Measurements from ENCODE around the gene GPC6.

The GPC6 gene

DNA sequence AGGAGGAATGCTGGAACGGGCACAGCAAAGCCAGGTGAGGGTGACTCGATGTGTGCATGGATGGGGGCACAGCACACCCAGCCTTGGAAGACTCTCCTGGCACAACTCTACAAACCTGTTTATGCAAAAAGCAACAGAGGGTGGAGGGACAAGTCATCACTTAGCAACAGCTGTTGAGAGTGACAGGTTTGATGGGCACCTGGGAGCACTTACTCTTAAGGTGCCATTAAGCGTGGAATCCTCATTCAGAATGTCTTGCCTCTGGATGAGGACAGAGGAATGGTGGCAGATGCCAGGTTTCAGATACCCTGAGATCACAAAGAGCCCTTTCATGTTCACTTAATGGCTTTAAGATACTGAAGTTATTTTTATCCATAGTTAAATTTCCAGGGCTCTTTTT, 1155.9 kb downstream of the GPC6 start:
- no peak for DNase-seq (ENCODE audit: extremely low spot score)
- CTCF ChIA-PET, result no interaction called here
- POLR2A ChIA-PET, result no interaction called here
- TF ChIP-seq, protein P1, sequence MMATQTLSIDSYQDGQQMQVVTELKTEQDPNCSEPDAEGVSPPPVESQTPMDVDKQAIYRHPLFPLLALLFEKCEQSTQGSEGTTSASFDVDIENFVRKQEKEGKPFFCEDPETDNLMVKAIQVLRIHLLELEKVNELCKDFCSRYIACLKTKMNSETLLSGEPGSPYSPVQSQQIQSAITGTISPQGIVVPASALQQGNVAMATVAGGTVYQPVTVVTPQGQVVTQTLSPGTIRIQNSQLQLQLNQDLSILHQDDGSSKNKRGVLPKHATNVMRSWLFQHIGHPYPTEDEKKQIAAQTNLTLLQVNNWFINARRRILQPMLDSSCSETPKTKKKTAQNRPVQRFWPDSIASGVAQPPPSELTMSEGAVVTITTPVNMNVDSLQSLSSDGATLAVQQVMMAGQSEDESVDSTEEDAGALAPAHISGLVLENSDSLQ (IDR thresholded peaks at IDR 0.05), result peak; percentile 79
- no peak for TF ChIP-seq HDGF (IDR thresholded peaks at IDR 0.05; ENCODE audit: borderline replicate concordance)
- TF ChIP-seq ELF4 (IDR thresholded peaks at IDR 0.05), result no peak

DNA sequence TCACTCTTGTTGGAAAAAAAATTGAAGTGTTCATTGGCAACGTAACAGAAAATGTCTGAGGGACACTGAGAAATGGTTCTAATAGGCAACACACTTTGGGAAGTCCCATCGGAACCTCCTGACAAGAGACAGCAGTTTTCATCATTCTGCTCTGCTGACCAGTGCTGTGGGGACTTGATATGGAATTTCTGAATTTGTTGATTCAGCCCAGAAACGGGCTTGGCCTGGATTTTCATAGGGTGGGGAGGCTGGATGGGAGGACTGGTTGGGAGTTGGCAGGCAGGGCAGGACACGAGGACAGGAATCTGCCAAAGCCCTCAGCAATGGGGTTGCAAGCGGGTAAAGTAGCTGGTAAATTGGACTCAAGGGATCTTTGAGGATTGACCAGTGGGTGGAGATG, 1156.4 kb downstream of the GPC6 start:
- ChIA-PET POLR2A (no interaction called here), CTCF (no interaction called here)

DNA sequence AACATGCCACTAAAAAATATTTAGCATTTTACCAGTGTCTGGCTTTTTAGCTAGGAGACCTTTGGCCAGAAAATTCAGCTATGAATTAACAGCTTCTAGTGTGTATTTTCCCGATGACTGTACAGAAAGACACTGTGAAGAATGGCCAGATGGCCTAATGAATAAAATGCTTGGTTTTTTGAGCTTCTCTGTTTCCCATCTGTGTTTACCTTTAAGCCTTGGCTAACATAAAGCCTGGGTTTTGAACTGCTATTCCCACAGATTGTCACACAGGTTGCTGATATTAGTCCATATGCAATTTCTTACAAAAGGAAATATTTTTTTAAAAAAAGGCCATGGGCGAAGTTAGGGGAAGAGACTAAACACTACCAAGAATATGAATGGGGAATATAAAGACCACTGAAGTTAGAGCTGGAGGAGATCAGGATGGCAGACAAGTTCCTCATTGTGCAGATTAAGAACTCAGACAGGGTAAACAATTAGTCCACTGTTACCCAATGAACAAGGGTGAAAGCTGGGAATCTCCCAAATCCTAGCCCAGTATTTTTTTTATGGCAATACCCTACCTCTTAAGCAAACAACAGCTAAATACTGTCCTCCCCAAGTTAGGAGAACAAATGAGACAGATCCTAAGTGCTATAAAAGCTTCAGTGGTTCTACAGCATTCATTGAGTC, 1157.8 kb downstream of the GPC6 start:
- ChIA-PET POLR2A (no interaction called here), CTCF (interaction anchor here (0.7 kb wide), 1 partner anchor 36 kb away, joined by 5 read pairs; no protein-coding TSS in a partner anchor)
- TF ChIP-seq LEF1 (IDR thresholded peaks at IDR 0.05; ENCODE audit: borderline replicate concordance), result no peak
- TF ChIP-seq SP1 (IDR thresholded peaks at IDR 0.05), result no peak
- no peak for TF ChIP-seq SUZ12 (IDR thresholded peaks at IDR 0.05)
- no peak for TF ChIP-seq TARDBP (IDR thresholded peaks at IDR 0.05)
- TF ChIP-seq ARNT (IDR thresholded peaks at IDR 0.05), result no peak
- no peak for TF ChIP-seq FOXA1 (IDR thresholded peaks at IDR 0.05)
- TF ChIP-seq FOXK2 (IDR thresholded peaks at IDR 0.05), result no peak
- no peak for TF ChIP-seq ZNF384 (IDR thresholded peaks at IDR 0.05)
- no peak for TF ChIP-seq BHLHE40 (IDR thresholded peaks at IDR 0.05; ENCODE audit: borderline replicate concordance)
- no peak for TF ChIP-seq CTBP1 (IDR thresholded peaks at IDR 0.05; ENCODE audit: borderline replicate concordance)
- TF ChIP-seq HDGF (IDR thresholded peaks at IDR 0.05; ENCODE audit: borderline replicate concordance), result no peak
- no peak for TF ChIP-seq NFRKB (IDR thresholded peaks at IDR 0.05)
- no peak for TF ChIP-seq FOXM1 (IDR thresholded peaks at IDR 0.05; ENCODE audit: borderline replicate concordance)
- TF ChIP-seq, protein P1 (IDR thresholded peaks at IDR 0.05), result no peak
- TF ChIP-seq ELF4 (IDR thresholded peaks at IDR 0.05), result no peak
- no peak for TF ChIP-seq L3MBTL2 (conservative IDR thresholded peaks at IDR 0.05)
- no peak for DNase-seq (ENCODE audit: extremely low spot score)

More for the DNA sequence above, 1156.4 kb downstream of the GPC6 start:
- TF ChIP-seq CTBP1 (IDR thresholded peaks at IDR 0.05; ENCODE audit: borderline replicate concordance) (no peak), SP1 (IDR thresholded peaks at IDR 0.05) (no peak), L3MBTL2 (conservative IDR thresholded peaks at IDR 0.05) (no peak), FOXK2 (IDR thresholded peaks at IDR 0.05) (no peak), ZNF384 (IDR thresholded peaks at IDR 0.05) (no peak), NFRKB (IDR thresholded peaks at IDR 0.05) (no peak), ELF4 (IDR thresholded peaks at IDR 0.05) (no peak), ARNT (IDR thresholded peaks at IDR 0.05) (no peak), LEF1 (IDR thresholded peaks at IDR 0.05; ENCODE audit: borderline replicate concordance) (no peak), FOXA1 (IDR thresholded peaks at IDR 0.05) (no peak), FOXM1 (IDR thresholded peaks at IDR 0.05; ENCODE audit: borderline replicate concordance) (no peak)
- TF ChIP-seq, protein P1 (IDR thresholded peaks at IDR 0.05), result no peak
- DNase-seq (ENCODE audit: extremely low spot score), result no peak

DNA sequence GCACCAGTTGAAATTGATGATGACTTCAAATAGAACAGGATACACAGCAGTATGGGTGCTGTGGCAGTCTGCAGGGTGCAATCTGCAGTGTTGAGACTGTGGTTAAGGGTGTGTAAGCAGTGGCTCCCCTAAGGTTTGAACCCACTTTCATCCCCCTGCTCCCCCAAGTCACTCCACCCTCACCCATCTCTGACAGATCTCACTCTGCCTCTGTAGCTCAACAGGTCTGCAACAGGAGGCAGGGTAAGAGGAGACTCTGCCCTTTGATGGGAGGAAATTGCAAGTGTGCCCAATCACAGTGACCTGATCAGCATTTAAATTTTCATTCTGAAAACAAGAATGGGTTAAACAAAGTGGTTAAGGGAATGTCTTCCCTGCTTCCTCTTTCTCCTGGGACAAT, 1160.4 kb downstream of the GPC6 start:
- TF ChIP-seq FOXA1 (IDR thresholded peaks at IDR 0.05) (no peak), HDGF (IDR thresholded peaks at IDR 0.05; ENCODE audit: borderline replicate concordance) (no peak), SUZ12 (IDR thresholded peaks at IDR 0.05) (no peak), TARDBP (IDR thresholded peaks at IDR 0.05) (no peak), SP1 (IDR thresholded peaks at IDR 0.05) (no peak), CTBP1 (IDR thresholded peaks at IDR 0.05; ENCODE audit: borderline replicate concordance) (no peak), LEF1 (IDR thresholded peaks at IDR 0.05; ENCODE audit: borderline replicate concordance) (no peak), ELF4 (IDR thresholded peaks at IDR 0.05) (no peak), BHLHE40 (IDR thresholded peaks at IDR 0.05; ENCODE audit: borderline replicate concordance) (no peak), L3MBTL2 (conservative IDR thresholded peaks at IDR 0.05) (no peak), ZNF384 (IDR thresholded peaks at IDR 0.05) (no peak), NFRKB (IDR thresholded peaks at IDR 0.05) (no peak), ARNT (IDR thresholded peaks at IDR 0.05) (no peak), FOXM1 (IDR thresholded peaks at IDR 0.05; ENCODE audit: borderline replicate concordance) (no peak), FOXK2 (IDR thresholded peaks at IDR 0.05) (no peak)
- TF ChIP-seq, protein P1 (IDR thresholded peaks at IDR 0.05), result no peak
- POLR2A ChIA-PET, result no interaction called here
- CTCF ChIA-PET, result interaction anchor here (0.6 to 0.7 kb wide), 2 partner anchors 9 to 46 kb away, joined by 3 read pairs; no protein-coding TSS in a partner anchor
- DNase-seq (ENCODE audit: extremely low spot score), result no peak

DNA sequence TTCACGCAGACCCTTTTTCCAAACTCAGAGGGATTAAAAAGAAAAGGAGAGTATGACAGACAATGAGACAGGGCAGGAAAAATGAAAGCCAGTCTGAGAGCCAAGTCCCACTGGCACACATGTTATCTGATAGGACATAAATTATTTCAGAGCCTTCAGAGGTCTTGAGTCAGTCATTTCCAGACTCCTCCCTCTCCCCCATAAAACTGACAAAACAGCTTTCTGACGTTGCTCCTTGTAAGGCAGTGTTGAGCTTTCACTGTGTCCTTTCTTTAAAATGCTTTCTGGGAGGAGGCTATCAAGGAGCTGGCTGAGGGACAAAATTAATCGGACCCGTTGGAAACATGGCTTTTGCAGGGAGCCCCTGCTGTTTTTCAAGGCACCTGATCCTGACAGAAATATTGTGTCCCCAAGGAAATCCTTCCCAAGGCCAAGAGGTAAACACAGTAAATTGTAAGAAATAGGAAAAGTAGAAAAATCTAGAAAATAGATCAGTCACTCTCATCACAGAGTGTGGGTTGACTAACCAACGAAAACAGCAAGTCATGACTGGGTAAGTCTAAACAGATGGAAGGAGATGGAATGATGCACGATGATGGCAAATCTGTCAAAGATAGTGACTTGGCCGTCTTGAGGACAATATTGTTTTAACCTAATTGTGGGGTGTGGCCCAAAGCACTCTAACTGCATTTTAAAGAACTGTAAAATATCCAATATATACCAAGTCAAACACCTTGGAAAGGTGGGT, 1163.2 kb downstream of the GPC6 start:
- ChIA-PET CTCF (interaction anchor here (1.6 to 2.2 kb wide), 2 partner anchors 26 to 46 kb away, joined by 4 to 11 read pairs; no protein-coding TSS in a partner anchor), POLR2A (interaction anchor here (1.2 to 1.5 kb wide), 2 partner anchors 159 to 206 kb away, joined by 4 read pairs; partner anchors contain the start of gene TGDS)
- peak; percentile 79 for DNase-seq (ENCODE audit: extremely low spot score)
- TF ChIP-seq, protein P1 (IDR thresholded peaks at IDR 0.05), result peak; percentile 97
- TF ChIP-seq L3MBTL2 (conservative IDR thresholded peaks at IDR 0.05) (peak; percentile 51; the same call in 1 of the 2 replicates), ARNT (IDR thresholded peaks at IDR 0.05) (no peak)
